Measurements from ENCODE around the gene RAPGEF1.

DNA sequence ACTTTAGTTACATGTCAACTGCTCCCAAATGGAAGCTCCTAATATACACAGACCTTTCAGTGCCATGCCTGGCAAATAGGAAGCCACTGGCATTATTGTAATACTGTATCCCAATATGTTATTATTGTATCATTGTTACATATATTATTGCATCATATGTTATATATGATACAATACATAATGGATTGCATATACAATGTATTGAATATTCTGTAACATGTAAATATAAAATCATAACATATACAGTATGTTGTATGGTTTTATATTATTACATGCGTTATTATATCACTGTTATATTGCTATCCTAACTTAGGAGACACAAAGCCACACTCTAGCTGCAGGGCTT, 38.5 kb downstream of the RAPGEF1 start:
- TF ChIP-seq ZNF350 (tag by site-specific recombination; IDR thresholded peaks at IDR 0.05), result no peak
- TF ChIP-seq OSR2 (tag by site-specific recombination; IDR thresholded peaks at IDR 0.05), result no peak
- no peak for TF ChIP-seq ZNF510 (tag by site-specific recombination; IDR thresholded peaks at IDR 0.05; ENCODE audit: insufficient replicate concordance)
- TF ChIP-seq, protein P1, sequence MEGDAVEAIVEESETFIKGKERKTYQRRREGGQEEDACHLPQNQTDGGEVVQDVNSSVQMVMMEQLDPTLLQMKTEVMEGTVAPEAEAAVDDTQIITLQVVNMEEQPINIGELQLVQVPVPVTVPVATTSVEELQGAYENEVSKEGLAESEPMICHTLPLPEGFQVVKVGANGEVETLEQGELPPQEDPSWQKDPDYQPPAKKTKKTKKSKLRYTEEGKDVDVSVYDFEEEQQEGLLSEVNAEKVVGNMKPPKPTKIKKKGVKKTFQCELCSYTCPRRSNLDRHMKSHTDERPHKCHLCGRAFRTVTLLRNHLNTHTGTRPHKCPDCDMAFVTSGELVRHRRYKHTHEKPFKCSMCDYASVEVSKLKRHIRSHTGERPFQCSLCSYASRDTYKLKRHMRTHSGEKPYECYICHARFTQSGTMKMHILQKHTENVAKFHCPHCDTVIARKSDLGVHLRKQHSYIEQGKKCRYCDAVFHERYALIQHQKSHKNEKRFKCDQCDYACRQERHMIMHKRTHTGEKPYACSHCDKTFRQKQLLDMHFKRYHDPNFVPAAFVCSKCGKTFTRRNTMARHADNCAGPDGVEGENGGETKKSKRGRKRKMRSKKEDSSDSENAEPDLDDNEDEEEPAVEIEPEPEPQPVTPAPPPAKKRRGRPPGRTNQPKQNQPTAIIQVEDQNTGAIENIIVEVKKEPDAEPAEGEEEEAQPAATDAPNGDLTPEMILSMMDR (tag by site-specific recombination; IDR thresholded peaks at IDR 0.05), result no peak
- TF ChIP-seq, protein P2, sequence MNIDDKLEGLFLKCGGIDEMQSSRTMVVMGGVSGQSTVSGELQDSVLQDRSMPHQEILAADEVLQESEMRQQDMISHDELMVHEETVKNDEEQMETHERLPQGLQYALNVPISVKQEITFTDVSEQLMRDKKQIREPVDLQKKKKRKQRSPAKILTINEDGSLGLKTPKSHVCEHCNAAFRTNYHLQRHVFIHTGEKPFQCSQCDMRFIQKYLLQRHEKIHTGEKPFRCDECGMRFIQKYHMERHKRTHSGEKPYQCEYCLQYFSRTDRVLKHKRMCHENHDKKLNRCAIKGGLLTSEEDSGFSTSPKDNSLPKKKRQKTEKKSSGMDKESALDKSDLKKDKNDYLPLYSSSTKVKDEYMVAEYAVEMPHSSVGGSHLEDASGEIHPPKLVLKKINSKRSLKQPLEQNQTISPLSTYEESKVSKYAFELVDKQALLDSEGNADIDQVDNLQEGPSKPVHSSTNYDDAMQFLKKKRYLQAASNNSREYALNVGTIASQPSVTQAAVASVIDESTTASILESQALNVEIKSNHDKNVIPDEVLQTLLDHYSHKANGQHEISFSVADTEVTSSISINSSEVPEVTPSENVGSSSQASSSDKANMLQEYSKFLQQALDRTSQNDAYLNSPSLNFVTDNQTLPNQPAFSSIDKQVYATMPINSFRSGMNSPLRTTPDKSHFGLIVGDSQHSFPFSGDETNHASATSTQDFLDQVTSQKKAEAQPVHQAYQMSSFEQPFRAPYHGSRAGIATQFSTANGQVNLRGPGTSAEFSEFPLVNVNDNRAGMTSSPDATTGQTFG (tag by site-specific recombination; IDR thresholded peaks at IDR 0.05; ENCODE audit: borderline replicate concordance), result no peak
- no peak for TF ChIP-seq ZNF274 (IDR thresholded peaks at IDR 0.05; ENCODE audit: low read length)
- TF ChIP-seq ZNF274 (tag by site-specific recombination; IDR thresholded peaks at IDR 0.05; ENCODE audit: borderline replicate concordance), result no peak
- TF ChIP-seq ZNF792 (tag by site-specific recombination; IDR thresholded peaks at IDR 0.05), result no peak
